ENCODE data around the gene BCAS3.

DNA sequence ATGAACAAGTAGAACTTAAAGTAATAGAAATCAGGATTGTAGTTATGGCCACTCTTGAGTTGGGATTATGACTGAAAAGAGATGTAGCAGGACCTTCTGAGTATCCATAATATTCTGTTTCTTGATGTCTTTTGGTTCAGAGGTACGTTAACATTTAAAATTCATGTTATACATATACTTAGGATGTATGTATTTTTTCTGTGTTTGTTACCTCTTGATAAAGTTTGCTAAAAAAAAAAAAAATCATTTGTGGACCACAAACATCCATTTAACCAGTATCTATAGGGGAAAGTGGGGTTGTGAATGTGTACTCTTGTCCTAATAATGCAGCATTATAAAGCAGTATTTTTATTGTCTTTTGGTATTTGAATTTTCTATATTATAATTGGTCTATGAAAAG is 65.6 kb downstream of the BCAS3 start:
- TF ChIP-seq, protein P1, sequence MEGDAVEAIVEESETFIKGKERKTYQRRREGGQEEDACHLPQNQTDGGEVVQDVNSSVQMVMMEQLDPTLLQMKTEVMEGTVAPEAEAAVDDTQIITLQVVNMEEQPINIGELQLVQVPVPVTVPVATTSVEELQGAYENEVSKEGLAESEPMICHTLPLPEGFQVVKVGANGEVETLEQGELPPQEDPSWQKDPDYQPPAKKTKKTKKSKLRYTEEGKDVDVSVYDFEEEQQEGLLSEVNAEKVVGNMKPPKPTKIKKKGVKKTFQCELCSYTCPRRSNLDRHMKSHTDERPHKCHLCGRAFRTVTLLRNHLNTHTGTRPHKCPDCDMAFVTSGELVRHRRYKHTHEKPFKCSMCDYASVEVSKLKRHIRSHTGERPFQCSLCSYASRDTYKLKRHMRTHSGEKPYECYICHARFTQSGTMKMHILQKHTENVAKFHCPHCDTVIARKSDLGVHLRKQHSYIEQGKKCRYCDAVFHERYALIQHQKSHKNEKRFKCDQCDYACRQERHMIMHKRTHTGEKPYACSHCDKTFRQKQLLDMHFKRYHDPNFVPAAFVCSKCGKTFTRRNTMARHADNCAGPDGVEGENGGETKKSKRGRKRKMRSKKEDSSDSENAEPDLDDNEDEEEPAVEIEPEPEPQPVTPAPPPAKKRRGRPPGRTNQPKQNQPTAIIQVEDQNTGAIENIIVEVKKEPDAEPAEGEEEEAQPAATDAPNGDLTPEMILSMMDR (conservative IDR thresholded peaks at IDR 0.05; ENCODE audit: low read length), result no peak
- TF ChIP-seq EZH2phosphoT487 (IDR thresholded peaks at IDR 0.05; ENCODE audit: borderline replicate concordance, low read depth, low read length), result no peak
